HG03354 (cell line): ENCODE results near the gene ARFGEF2.

ENCODE experiments used
- ATAC-seq: cut with Tn5 transposase; IDR thresholded peaks from one replicate; pipeline ENCODE4 v1.9.1; 2021; ENCODE audit warnings: mild to moderate bottlenecking; ENCODE audit not compliant: unreplicated experiment, poor library complexity, severe bottlenecking

The ARFGEF2 gene

DNA sequence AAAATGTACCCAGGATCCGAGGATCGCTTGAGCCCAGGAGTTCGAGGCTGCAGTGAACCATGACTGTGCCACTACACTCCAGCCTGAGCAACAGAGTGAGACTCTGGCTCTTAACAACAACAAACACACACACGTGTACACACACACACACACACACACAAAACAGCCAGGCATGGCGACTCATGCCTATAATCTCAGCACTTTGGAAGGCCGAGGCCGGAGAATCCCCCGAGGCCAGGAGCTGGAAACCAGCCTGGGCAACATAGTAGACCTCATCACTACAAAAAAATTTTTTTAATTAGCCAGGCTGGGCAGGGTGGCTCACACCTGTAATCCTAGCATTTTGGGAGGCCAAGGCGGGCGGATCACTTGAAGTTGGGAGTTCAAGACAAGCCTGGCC lies 23.3 kb upstream of the ARFGEF2 start:
- no peak for ATAC-seq

DNA sequence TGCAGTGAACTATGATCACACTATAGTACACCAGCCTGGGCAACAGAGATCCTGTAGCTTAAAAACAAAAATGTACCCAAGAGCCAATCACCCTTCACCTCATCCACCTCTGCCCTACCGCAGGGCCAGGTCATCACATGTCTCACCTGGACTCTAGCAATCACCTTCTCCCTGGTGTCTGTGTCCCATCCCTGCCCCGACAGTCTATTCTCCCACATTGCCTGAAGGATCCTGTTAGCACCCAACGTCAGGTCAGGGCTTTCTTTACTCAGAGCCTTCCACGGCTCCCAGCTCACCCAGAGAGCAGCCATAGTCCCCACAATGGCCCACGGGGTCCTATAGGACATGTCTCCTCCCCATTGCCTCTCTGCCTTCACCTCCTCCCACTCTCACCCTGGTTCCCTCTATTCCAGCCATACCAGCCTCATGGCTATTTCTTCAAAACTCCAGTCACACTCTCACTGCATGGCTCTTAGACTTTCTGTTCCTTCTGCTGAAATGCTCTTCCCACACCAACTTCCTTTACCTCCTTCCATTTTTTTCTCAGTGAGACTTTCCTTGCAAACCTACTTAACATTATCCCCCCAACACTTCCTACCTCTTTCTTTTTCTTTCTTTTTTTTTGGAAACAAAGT lies 22.5 kb upstream of the ARFGEF2 start:
- ATAC-seq, result no peak

DNA sequence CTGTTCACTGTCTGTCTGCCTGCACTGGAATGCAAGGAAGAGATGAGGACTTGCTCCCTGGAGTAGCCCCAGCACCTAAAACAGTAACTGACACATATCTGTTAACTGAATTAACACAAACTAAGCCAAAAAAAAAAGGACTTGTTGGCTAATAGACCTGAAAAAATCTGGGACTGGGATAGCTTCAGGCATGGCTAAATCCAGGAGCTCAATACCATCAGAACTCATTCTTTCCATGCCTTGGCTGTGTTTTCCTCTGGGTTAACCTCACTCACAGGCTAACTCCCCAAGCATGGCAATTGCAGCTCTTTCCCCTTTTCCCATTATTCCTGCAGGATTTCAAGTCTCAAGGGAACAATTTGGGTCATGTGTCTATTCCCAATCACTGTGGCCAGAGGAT lies 21.6 kb upstream of the ARFGEF2 start:
- ATAC-seq, result no peak

DNA sequence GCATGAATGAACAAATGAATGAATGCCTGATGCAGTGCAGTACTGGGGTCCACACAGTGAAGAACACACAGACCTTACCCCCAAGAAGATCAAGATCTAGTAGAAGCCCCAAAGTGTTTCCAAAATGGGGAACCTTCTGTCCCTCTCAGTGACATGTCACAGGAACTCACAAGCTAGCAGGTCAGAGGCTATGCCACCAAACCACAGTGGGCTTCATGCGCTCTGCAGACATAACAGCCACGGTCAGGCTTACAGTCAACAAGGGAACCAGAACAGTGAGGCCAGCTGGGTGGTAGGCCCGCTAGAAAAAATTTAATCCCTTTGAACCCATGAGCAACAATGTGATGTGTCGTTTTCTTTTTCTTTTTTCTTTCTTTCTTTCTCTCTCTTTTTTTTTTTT lies 20.2 kb upstream of the ARFGEF2 start:
- ATAC-seq, result no peak

DNA sequence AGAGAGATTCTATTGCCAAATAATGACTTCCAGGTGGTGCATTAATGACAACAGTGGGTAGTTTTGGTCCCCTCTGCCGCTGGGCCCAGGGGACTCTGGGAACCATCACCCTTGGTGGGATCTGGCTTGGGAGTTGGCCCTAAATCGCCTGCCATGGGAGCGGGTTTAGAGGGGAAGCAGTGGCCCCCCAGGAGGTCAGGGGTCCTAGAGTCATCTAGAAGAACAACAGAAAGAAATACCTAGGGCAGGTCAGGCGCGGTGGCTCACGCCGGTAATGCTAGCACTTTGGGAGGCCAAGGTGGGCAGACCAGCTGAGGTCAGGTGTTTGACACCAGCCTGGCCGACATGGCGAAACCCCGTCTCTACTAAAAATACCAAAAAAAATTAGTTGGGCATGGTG lies 17.8 kb upstream of the ARFGEF2 start:
- no peak for ATAC-seq

DNA sequence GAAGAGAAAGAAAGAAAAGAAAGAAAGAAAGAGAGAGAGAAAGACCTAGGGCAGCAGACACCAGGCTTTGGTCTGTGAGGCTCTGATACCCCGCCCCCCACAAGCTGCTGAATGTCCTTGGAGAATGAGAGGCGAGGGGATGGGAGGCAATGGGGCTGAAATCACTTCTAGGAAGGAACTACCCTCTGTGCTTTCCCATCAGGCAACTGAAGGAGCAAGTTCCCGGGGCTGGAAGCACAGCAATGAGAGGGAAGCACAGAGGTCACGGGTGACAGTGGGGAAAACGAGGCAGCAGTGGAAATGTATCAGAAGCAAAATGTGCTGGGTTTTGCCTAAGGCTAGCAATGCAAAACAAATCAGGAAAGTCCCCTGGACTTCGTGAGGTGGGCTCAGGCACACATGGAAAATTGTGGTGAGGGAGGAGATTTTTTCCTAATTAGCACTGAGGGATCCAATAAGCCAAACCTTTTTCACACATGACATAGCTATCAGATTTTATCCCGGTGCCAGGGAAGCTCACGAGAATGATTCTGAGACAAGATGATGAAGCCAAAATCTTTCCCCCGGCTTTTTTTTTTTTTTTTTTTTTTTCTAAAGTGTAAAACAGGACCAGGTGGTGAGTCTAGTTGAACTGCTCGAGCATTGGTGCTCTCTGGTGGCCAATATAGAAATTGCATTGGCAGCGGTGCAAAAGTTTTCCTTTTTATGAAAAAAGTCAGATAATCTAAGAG lies 16.8 kb upstream of the ARFGEF2 start:
- no peak for ATAC-seq

DNA sequence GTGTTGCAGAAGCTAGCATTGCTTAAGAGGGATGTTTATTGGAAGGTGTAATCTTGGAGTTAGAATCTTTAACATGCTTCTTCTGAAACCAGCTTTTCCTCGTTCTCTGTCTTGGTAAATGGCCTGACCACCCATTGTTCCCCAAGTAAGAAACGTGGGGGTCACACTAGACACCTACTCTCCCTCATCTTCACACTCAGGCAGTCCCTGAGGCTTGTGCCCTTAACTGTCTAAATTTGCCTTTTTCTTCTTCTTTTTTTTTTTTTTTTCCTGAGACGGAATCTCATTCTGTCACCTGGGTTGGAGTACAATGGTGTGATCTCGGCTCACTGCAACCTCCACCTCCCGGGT lies 16.2 kb upstream of the ARFGEF2 start:
- ATAC-seq, result no peak

DNA sequence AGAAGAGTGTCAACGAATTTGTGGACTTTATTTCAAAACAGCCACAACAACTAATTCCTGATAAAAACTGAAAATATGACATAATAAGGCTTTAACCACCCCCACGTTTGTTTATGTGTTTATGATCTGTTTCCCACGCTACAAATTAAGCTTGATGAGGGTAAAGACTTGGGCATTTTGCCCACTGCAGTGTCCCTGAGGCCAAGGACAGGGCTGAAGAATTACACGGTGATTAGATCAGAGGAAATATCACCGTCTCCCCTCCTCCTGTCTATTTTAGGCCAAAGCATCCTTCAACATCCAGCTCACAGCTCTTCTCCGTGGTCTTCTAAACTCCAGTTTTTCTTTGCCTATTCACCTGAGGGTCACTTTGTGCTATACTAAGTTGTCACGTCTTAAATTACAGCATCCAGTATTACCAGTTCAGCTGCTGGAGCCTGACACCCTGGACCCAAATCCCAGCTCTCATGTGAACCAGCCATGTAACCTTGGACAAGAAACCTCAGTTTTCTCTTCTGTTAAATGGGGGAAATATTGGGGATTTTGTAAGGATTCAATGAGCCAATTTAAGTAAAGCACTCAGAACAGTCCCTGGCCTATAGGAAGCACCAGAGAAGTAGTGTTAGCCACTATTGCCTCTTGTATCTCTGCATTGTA lies 15.2 kb upstream of the ARFGEF2 start:
- ATAC-seq, result no peak

DNA sequence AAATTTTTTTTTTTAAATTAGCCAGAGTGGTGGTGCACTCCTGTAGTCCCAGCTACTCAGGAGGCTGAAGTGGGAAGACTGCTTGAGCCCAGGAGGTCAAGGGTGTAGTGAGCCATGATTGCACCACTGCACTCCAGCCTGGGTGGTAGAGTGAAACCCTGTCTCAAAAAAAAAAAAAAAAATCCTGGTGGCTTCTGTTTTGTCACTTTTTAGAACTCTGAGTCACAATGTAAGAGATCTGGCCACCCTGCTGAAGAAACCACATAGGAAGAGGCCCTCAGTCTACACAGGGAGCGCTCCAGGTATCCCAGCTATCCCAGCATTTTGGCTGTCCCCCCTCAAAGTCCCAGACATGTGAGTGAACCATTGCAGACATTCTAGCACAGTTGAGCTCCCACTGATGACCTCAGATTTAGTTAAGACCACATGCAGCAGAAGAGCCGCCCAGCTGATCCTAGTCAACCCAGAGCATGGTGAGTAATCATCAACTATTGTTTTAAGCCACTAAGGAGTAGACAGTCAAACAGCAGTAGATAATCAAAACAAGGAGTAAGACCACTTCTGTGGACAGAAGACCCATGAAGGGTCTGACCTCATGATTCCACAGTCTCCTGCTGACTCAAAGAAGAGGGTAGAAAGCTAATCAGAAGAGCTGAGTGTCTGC lies 12.7 kb upstream of the ARFGEF2 start:
- no peak for ATAC-seq

DNA sequence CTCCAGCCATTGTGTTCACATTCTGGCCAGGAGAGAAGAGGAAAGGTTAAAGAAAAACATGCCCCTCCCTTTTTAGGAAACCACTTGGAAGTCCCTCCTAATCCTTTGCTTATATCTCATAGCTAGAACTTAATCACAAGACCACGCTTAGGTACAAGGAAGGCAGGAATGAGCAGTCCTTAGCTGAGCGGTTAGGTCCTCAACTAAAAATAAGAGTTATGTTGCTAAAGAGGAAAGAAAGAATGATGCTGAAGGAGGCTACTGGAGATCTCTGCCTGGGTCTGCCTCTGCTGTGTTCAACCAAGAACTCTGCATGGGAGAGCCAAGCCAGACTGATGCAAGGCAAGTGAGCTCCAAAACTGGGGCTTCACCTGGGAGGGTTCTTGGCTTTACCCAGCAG lies 11.6 kb upstream of the ARFGEF2 start:
- no peak for ATAC-seq

DNA sequence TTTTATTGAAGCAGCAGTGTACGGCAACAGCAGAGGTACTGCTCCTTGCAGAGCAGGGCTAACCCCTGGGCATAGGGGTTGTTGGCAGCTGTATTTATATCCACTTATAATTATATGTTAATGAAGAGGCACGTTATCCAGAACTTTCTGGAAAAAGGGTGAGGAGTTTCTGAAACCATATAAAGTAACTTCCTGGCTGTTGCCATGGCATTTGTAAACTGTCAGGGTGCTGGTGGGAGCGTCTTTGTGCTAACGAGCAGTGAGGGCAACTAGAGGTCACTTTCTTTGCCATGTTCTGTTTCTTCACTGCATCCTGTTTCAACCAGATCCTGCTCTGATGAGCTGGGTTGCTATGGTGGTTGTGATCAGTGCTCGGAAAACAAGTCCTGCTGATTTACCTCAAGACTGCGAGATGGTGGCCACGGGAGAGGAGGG lies 11.1 kb upstream of the ARFGEF2 start:
- ATAC-seq, result no peak

DNA sequence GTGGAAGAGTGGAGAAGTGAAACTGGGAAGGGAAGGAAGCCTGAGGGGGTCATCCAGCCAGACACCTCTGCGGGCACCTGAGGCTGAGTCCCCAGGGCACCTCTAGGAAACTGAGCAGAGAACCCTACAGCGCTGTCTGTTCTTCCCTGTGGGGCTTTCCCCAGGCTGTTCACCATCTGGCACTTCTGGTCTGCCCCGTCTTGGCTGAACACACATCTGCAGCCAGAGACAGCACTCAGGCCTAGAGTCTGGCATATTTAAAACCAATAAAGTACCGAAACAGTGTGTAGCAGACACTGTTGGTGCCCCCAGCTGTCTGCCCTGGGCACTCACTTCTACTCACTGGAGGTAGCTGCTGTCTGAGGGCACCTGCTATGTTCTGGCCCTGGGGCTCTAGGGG lies 9.4 kb upstream of the ARFGEF2 start:
- ATAC-seq, result peak; percentile 94

DNA sequence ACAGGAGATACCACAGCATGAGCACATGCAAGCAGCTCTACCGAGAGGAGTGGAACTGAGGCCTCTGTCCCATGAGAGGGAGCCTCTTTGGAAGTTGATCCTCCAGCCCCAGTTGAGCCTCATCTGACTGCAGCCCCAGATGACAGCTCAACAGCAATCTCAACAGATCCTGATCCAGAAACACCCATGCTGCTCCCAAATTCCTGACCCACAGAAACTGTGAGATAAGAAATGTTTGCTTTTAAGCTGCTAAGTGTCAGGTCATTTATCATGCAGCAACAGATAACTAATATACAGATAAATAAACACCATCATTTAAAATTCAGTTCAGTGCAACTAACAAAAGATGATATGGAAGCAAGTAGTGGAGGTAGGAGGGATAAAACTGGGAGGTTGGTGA lies 4.8 kb upstream of the ARFGEF2 start:
- no peak for ATAC-seq

DNA sequence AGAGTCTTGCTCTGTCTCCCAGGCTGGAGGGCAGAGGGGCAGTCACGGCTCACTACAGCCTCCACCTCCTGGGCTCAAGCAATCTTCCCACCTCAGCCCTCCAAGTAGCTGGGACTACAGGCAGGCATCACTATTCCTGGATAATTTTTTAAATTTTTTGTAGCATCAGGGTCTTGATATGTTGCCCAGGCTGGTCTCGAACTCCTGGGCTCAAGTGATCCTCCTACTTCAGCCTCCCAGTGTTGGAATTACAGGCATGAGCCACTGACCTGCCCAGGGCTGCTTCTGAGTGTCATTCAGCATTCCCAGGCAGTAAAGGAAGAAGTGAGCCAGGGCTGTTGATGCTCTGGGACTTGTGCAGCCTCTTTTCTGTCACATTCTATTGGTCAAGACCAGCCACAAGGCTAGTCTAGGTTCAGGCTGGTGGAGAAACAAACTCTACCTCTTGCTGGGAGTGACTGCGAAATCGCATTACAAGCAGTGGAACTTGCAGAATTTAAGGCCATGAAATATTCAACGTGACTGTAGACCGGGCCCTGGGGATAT lies 2.1 kb upstream of the ARFGEF2 start:
- ATAC-seq, result no peak

DNA sequence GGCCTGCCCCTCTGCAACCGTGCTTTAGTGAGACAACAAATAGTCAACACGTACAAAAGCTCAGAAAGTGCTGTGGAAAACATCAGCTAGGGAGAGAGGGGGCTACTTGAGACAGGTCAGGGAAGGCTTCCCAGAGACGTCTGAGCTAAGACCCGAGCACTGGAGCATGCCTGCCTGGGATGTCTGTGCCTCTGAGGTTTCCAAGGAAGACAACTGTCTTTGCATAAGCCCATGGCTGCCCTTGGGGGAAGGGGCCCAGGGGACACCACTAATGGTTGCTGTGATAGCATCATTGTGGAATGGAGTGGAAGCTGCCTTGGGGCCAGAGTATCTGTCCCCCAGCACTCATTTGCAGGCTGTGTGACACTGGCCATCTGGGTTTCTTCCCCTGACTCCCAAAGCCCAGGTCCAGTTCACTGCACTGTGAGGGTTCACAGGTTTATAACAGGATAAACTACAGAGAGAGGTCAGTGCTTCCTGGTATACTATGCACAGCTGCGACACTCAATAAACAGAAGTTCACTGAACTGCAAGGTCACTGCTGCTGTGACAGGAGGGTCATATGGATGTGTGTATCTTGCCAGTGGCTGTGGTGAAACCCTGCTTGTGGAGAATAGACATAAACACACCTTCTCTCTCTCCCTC lies 1.5 kb upstream of the ARFGEF2 start:
- no peak for ATAC-seq

DNA sequence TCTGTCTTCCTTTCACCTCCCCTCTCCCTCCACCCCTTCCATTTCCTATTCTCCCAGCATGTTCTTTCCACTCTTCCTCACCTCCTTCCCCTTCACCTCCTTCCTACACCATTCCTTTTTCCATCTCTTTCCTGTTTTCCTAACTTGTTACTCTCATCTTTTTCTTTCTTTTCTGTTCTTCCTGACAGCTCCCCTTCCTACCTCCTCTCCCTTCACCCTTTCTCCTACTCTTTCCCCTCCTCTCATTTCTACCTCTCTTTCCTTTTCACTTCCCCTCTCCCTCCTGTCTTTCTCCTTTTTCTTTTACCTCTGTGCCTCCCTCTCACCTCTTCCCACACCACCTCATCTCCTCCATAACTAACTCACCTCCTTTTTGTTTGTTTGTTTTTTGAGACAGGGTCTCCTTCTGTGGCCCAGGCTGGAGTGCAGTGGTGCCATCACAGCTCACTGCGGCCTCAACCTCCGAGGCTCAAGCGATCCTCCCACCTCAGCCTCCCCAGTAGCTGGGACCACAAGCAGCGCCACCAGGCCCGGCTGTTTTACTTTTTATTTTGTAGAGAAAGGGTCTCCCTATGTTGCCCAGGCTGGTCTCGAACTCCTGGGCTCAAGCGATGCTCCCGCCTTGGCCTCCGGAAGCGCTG lies 864 bp upstream of the ARFGEF2 start:
- ATAC-seq, result no peak

DNA sequence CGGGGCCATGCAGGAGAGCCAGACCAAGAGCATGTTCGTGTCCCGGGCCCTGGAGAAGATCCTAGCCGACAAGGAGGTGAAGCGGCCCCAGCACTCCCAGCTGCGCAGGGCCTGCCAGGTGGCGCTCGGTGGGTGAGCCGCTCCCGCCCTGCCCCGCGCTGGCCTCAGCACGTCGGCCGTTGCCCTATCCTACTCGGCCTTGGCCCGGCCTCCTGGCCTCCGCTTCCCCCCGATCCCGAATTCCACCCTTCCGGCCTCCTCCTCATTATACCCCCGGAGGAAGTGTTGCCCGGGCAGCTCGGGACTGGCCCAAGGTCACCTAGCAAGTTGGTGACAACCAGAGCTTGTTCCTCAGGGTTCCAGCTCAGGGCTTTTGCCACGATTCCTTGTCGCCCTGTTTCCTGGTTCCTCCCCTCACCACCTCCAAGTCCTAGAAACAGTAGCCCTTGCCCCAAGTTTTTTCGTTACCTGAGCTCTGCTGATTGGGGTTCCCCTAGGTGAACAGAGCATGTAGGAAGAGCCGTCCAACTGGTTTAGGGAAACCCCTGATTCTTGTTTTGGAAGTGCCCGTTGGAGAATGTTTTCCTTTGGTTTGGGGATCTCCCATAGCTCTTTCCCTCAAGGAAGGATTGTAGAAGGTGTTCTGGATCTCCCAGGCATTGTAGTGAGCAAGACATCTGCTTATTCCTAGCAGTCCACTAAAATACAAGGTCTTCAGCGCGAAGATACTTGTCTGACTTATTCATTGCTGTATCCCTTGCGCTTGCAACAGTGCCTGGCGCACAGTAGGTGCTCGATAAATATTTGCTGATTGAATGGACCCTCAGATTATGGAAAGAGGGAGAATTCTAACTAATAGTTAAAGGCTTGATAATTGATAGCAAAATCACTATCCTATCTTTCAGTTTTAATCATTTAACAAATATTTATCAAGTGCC lies 641 bp downstream of the ARFGEF2 start:
- ATAC-seq, result peak; percentile 49

DNA sequence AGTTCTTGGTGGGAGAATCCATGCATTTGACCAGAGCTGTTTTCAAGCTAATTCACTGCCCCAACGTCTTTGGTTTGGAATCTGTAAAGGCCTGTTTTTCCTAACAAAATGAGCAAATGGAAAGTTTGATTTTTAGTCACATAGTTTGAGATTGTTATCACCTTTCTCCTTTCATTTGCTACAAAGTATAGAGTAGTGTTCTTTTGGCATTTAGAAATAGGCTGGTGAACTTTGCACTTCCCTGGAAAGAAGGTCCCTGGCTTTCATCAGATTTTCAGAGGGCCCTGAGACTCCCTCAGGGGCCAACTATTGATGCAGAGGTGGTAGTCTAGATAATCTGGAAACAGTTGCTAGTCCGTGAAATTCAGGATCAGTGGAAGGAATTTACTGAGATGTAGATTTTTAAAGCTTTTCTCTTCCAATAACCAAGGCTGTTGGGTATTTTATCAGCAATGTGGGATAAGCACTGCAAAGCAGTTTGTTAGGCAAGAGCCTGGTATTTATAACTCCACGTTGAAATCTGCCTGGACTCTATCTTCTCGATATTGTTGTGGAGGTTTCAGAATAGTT lies 1.7 kb downstream of the ARFGEF2 start:
- no peak for ATAC-seq
